ENCODE results near the gene LRRC25.
"Not testable (repeated sequence)": the region's sequence is repeated elsewhere in the genome, so short reads cannot be mapped to it uniquely, and the experiment has no call there.

Gene LRRC25

GRCh38 chr19:18401580-18402112 lies 4.2 kb upstream of the LRRC25 start:
- peak; percentile 67 for DNase-seq

GRCh38 chr19:18399008-18399407 lies 1.6 kb upstream of the LRRC25 start:
- DNase-seq = peak; percentile 30

- peak; percentile 39 for DNase-seq
These were observed 766 bp downstream of the LRRC25 start for GRCh38 chr19:18396471-18397241.

DNA sequence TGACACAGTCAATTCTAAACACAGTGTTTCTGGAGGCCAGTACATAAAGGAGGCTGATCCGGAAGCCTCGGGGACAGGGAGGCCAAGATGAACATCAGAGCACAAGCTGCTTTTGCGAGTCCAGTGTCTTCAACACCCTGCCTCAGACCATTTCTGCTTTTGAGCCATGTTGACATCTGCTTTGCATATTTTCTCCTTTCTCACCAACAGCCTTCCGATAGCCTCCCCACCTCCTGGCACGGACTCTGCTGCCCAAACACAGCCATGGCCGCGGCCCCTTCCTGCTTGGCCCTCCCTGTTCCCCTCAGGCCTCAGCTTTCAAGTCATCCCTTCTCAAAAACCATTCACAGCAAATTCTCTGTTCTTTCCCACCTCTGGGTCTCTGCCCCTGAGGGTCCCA lies 3.6 kb downstream of the LRRC25 start:
- DNase-seq = no peak

- no peak for DNase-seq
These were observed 4.5 kb downstream of the LRRC25 start for GRCh38 chr19:18392926-18393325.

DNA sequence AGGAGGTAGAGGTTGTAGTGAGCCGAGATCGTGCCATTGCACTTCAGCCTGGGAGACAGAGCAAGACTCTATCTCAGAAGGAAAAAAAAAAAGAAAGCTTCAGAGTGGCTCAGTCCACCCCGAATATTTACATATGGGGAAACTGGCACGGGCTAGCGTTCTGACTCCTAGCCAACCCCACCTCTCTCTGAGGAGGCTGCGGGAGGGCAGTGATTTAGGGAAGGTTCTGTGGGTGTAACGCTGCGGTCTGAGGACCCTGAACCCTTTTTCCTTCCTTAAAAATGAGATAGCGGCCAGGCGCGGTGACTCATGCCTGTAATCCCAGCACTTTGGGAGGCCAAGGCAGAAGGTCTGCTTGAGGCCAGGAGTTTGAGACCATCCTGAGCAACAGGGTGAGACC lies 5.0 kb downstream of the LRRC25 start:
- no peak for DNase-seq

- no peak for DNase-seq
These were observed 5.8 kb downstream of the LRRC25 start for GRCh38 chr19:18391509-18392075.

- peak; percentile 41 for DNase-seq
These were observed 7.1 kb downstream of the LRRC25 start for GRCh38 chr19:18390065-18390907.

DNA sequence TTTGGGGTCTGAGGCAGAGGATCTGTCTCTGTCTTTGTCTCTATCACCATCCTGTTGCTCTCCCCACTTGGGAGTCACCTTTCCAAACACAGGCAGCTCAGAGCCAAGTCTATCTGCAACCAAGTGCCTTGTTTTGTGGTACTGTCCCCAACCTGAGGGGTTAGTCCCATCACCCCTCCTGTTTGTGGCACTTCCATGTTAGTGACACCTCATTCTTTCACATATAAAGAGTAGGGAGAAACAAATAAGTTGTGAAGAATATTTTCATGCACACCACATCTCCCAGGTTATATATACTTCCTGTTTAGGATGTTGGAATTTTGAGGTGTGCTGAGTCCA lies 7.7 kb downstream of the LRRC25 start:
- DNase-seq = no peak

DNA sequence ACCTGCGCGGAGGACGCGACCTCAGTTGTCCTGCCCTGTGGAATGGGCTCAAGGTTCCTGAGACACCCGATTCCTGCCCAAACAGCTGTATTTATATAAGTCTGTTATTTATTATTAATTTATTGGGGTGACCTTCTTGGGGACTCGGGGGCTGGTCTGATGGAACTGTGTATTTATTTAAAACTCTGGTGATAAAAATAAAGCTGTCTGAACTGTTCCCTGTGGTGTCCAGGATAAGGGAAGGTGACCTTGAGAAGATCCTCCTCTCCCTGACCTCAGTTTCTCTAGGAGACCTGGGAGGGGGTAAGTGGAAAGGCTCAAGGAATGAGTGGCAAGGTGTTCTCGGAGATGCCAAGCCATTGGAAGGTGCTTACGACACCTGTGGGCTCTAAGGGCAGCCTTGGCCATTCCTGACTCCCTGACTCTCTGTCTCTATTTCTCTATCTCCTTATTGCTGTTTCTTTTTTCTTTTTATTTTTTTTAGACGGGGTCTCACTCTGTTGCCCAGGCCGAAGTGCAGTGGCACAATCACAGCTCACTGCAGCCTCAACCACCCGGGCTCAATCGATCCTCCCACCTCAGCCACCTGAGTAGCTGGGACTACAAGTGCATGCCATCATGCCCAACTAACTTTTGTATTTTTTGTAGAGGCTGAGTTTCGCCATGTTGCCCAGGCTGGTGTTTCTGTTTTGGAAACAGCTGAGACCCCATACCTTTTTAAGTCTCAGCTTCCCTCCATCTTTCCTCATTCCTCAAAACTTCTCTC lies 8.3 kb downstream of the LRRC25 start:
- DNase-seq = no peak

DNA sequence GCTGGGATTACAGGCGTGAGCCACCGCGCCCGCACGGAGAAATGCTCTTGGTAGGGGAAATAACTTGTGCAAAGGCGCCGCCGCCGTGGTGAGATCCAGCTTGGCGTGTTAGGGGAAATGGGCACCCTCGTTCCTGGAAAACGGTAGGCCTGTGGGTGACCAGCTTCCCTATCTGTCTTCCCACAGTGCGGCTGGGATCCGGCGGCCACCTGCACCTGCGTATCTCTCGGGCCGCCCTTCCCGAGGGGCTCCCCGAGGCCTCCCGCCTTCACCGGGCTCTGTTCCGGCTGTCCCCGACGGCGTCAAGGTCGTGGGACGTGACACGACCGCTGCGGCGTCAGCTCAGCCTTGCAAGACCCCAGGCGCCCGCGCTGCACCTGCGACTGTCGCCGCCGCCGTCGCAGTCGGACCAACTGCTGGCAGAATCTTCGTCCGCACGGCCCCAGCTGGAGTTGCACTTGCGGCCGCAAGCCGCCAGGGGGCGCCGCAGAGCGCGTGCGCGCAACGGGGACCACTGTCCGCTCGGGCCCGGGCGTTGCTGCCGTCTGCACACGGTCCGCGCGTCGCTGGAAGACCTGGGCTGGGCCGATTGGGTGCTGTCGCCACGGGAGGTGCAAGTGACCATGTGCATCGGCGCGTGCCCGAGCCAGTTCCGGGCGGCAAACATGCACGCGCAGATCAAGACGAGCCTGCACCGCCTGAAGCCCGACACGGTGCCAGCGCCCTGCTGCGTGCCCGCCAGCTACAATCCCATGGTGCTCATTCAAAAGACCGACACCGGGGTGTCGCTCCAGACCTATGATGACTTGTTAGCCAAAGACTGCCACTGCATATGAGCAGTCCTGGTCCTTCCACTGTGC lies 9.1 kb downstream of the LRRC25 start:
- DNase-seq = peak; percentile 83

GRCh38 chr19:18386543-18387271 lies 10.7 kb downstream of the LRRC25 start:
- peak; percentile 64 for DNase-seq

GRCh38 chr19:18385675-18386542 lies 11.5 kb downstream of the LRRC25 start, which contains the start of gene GDF15:
Gene GDF15 (plus strand): TSS chr19:18386158. CDS start chr19:18386190, 32 bp downstream.
- peak; percentile 90 for DNase-seq

GRCh38 chr19:18385359-18385674 lies 12.1 kb downstream of the LRRC25 start:
- DNase-seq = no peak

DNA sequence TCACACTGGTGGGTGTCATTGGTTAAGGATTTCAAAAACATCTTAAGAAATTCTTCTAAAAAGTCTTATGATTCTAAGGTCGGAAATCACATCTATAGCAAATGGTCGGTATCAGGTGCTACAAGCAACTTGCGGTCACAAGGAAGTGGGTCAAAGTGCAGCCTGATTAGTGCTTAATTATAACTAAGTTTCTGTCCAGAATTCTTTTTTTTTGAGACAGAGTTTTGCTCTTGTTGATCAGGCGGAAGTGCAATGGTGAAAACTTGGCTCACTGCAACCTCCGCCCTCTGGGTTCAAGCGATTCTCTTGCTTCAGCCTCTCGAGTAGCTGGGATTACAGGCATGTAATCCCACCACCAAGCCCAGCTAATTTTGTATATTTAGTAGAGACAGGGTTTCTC lies 12.6 kb downstream of the LRRC25 start:
- DNase-seq = no peak

DNA sequence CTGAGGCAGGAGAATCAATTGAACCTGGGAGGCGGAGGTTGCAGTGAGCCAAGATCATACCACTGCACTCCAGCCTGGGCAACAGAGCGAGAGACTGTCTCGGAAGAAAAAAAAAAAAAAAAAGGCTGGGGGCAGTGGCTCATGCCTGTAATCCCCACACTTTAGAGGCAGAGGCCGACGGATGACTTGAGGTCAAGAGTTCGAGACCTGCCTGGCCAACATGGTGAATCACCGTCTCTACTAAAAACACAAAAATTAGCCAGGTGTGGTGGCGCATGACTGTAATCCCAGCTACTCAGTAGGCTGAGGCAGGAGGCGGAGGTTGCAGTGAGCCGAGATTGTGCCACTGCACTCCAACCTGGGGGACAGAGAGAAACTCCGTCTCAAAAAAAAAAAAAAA lies 13.8 kb downstream of the LRRC25 start:
- DNase-seq = not testable (repeated sequence)

GRCh38 chr19:18380843-18381242 lies 16.6 kb downstream of the LRRC25 start:
- no peak for DNase-seq

GRCh38 chr19:18379803-18380747 lies 17.3 kb downstream of the LRRC25 start:
- DNase-seq = peak; percentile 98

GRCh38 chr19:18377026-18377425 lies 20.4 kb downstream of the LRRC25 start:
- DNase-seq = peak; percentile 92

Measured in DMS53 (cell line).